Right renal pelvis (tissue), 4 donors: ENCODE results near the gene LCOR. TPM values are rescaled to one million over a fixed set of nuclear protein-coding genes. Genes with fewer than 3 reads are reported as not detected.

Source experiments
- DNase-seq, 4 donors: peaks; one replicate each; pipeline ENCODE4 v3.0.0-alpha.2; 2013; ENCODE audit warnings: low read depth in 4 of 4, low spot score in 3 of 4, missing footprints in 1 of 4
- polyA plus RNA-seq, 4 donors: library from polyadenylated mRNA; unstranded; fragments of 120-200 nt; gene quantifications; one replicate each; pipeline ENCODE4 v1.2.1, GENCODE V29; 2013; ENCODE audit not compliant: insufficient read length in 4 of 4

The LCOR gene
- polyA plus RNA-seq, 4 donors, result 24.6 to 31.1 (median 29.5) TPM

- no peak for DNase-seq
Measured at GRCh38 chr10:96880575-96880974, 48.5 kb downstream of the LCOR start.

GRCh38 chr10:96889415-96890171, 57.5 kb downstream of the LCOR start:
- no peak for DNase-seq

GRCh38 chr10:96890172-96890513, 58.0 kb downstream of the LCOR start:
- no peak for DNase-seq

GRCh38 chr10:96890580-96890979, 58.5 kb downstream of the LCOR start:
- DNase-seq, result no peak

GRCh38 chr10:96891840-96892239, 59.7 kb downstream of the LCOR start:
- no peak for DNase-seq

GRCh38 chr10:96895662-96896424, 63.7 kb downstream of the LCOR start:
- DNase-seq, result no peak

- DNase-seq, result no peak
Measured at GRCh38 chr10:96896884-96897589, 64.9 kb downstream of the LCOR start.

- no peak for DNase-seq
Measured at GRCh38 chr10:96902117-96902516, 70.0 kb downstream of the LCOR start.

GRCh38 chr10:96902731-96903358, 70.7 kb downstream of the LCOR start:
- no peak for DNase-seq

- no peak for DNase-seq
Measured at GRCh38 chr10:96904648-96905047, 72.5 kb downstream of the LCOR start.

GRCh38 chr10:96906864-96907263, 74.8 kb downstream of the LCOR start:
- DNase-seq, result no peak

GRCh38 chr10:96910488-96911395, 78.6 kb downstream of the LCOR start:
- no peak for DNase-seq

- DNase-seq, result no peak
Measured at GRCh38 chr10:96912405-96912804, 80.3 kb downstream of the LCOR start.

GRCh38 chr10:96913906-96914305, 81.8 kb downstream of the LCOR start:
- no peak for DNase-seq

GRCh38 chr10:96917628-96918027, 85.5 kb downstream of the LCOR start:
- DNase-seq, result no peak

- no peak for DNase-seq
Measured at GRCh38 chr10:96918214-96919002, 86.3 kb downstream of the LCOR start.

GRCh38 chr10:96919785-96920430, 87.8 kb downstream of the LCOR start:
- DNase-seq, result no peak

- DNase-seq, result no peak
Measured at GRCh38 chr10:96921655-96922054, 89.6 kb downstream of the LCOR start.
